ENCODE measurements around the gene HEXIM2.
"Not testable (repeated sequence)": the region's sequence is repeated elsewhere in the genome, so short reads cannot be mapped to it uniquely, and the experiment has no call there.

The HEXIM2 gene

DNA sequence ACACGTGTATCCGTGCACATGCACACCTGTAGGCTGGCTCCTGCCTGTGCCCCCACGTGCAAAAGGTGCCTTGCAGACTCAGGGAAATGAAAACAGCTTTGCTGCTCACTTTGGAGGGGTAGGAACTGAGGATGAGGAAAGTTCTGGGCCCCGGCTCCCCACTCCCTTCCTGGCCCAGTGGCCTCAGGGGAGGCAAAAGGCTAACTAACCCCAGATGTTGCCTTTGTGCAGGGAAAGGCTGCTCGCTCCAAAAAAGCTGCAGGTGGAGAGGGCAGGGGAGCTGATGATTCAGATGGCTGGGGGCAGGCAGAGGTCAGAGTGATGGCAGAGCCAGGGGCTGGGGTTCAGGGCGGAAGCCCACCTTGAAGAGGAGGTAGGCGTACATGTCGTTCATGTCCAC lies 41.7 kb upstream of the HEXIM2 start:
- no peaks in the 10 kb centered on the region for H3K9me3 ChIP-seq (ENCODE audit: severe bottlenecking)
- H3K36me3 ChIP-seq = peaks cover 9% of the 10 kb centered on the region
- DNase-seq = no peak
- no peak overlapping the region for H3K27ac ChIP-seq
- H3K27me3 ChIP-seq (ENCODE audit: insufficient read depth, low read depth, severe bottlenecking) = no peaks in the 10 kb centered on the region
- TF ChIP-seq, protein P1, sequence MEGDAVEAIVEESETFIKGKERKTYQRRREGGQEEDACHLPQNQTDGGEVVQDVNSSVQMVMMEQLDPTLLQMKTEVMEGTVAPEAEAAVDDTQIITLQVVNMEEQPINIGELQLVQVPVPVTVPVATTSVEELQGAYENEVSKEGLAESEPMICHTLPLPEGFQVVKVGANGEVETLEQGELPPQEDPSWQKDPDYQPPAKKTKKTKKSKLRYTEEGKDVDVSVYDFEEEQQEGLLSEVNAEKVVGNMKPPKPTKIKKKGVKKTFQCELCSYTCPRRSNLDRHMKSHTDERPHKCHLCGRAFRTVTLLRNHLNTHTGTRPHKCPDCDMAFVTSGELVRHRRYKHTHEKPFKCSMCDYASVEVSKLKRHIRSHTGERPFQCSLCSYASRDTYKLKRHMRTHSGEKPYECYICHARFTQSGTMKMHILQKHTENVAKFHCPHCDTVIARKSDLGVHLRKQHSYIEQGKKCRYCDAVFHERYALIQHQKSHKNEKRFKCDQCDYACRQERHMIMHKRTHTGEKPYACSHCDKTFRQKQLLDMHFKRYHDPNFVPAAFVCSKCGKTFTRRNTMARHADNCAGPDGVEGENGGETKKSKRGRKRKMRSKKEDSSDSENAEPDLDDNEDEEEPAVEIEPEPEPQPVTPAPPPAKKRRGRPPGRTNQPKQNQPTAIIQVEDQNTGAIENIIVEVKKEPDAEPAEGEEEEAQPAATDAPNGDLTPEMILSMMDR (IDR thresholded peaks at IDR 0.05; ENCODE audit: low read depth, low read length) = no peak
- H3K4me3 ChIP-seq (ENCODE audit: low read depth, low read length) = no peak overlapping the region

DNA sequence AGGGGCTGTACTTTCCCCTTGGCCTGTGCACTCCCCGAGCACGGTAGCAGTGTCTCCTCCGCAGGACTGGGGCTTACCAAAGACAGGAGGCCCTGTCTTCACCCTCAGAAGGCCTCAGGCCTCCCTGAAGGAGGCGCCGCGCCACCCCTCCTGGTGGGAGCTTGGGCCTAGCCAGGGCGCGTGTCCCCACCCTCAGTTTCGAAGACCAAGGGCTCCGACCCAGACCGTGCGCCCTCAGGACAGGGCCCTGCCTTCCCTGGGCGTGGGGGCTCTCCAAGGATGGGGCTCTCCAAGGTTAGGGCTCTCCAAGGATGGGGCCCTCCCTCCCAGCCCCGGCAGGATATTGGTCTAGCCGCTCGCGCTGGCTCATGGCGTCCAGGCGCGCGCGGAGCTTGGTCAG lies 41.1 kb upstream of the HEXIM2 start:
- Histone ChIP-seq H3K9me3 (ENCODE audit: severe bottlenecking) (no peaks in the 10 kb centered on the region), H3K36me3 (peaks cover 11% of the 10 kb centered on the region), H3K4me3 (ENCODE audit: low read depth, low read length) (no peak overlapping the region), H3K27me3 (ENCODE audit: insufficient read depth, low read depth, severe bottlenecking) (no peaks in the 10 kb centered on the region), H3K27ac (no peak overlapping the region)
- DNase-seq = no peak
- TF ChIP-seq, protein P1 (IDR thresholded peaks at IDR 0.05; ENCODE audit: low read depth, low read length) = peak; percentile 28; the same call in 1 of the 2 replicates

DNA sequence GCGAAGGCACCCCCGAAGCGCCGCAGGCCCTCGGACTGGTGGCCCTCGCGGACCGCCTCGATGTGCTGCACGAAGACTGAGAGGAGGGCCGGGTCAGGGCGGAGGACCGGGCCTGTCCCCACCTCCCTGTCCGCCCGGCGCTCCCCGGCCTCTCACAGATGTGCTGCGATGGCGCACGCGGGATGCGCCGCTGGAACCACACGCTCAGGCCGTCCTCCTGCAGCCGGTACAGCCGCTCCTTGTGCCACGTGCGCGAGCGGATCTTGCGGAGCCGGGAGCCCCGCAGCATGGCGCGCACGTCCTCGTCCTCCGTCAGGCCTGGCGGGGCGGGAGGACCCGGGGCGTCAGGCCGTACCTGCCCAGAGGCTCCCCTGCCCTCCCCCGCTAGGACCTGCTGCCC lies 40.6 kb upstream of the HEXIM2 start:
- TF ChIP-seq, protein P1 (IDR thresholded peaks at IDR 0.05; ENCODE audit: low read depth, low read length) = no peak
- Histone ChIP-seq H3K36me3 (peaks cover 13% of the 10 kb centered on the region), H3K27me3 (ENCODE audit: insufficient read depth, low read depth, severe bottlenecking) (no peaks in the 10 kb centered on the region), H3K9me3 (ENCODE audit: severe bottlenecking) (no peaks in the 10 kb centered on the region), H3K27ac (no peak overlapping the region), H3K4me3 (ENCODE audit: low read depth, low read length) (no peak overlapping the region)
- no peak for DNase-seq

GRCh38 chr17:45123076-45123770 lies 38.5 kb upstream of the HEXIM2 start:
- Histone ChIP-seq H3K27ac (no peak overlapping the region), H3K4me3 (ENCODE audit: low read depth, low read length) (no peak overlapping the region), H3K9me3 (ENCODE audit: severe bottlenecking) (no peaks in the 10 kb centered on the region), H3K36me3 (peaks cover 12% of the 10 kb centered on the region; the same call in 1 of the 2 replicates), H3K27me3 (ENCODE audit: insufficient read depth, low read depth, severe bottlenecking) (no peaks in the 10 kb centered on the region)
- TF ChIP-seq, protein P1 (IDR thresholded peaks at IDR 0.05; ENCODE audit: low read depth, low read length) = no peak
- DNase-seq = no peak

GRCh38 chr17:45123930-45124796 lies 37.5 kb upstream of the HEXIM2 start:
- Histone ChIP-seq H3K36me3 (peaks cover 7% of the 10 kb centered on the region; the same call in 1 of the 2 replicates), H3K4me3 (ENCODE audit: low read depth, low read length) (no peak overlapping the region), H3K27ac (no peak overlapping the region), H3K27me3 (ENCODE audit: insufficient read depth, low read depth, severe bottlenecking) (no peaks in the 10 kb centered on the region), H3K9me3 (ENCODE audit: severe bottlenecking) (no peaks in the 10 kb centered on the region)
- DNase-seq = no peak
- TF ChIP-seq, protein P1 (IDR thresholded peaks at IDR 0.05; ENCODE audit: low read depth, low read length) = no peak

DNA sequence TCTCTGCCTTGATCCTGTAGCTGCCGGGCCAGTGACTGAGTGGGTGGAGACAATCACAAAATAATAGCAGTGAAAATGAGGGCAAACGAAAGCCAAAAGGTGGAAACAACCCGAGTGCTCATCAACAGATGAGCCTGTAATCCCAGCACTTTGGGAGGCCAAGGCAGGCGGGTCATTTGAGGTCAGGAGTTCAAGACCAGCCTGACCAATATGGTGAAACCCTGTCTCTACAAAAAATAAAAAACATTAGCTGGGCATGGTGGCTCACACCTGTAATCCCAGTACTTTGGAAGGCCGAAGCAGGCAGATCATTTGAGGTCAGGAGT lies 36.9 kb upstream of the HEXIM2 start:
- not testable (repeated sequence) for H3K27ac ChIP-seq; H3K36me3 ChIP-seq; H3K9me3 ChIP-seq (ENCODE audit: severe bottlenecking); H3K27me3 ChIP-seq (ENCODE audit: insufficient read depth, low read depth, severe bottlenecking); DNase-seq; H3K4me3 ChIP-seq (ENCODE audit: low read depth, low read length)
